ENCODE results near the gene DAPK1. TPM values are rescaled to one million over a fixed set of nuclear protein-coding genes. Genes with fewer than 3 reads are reported as not detected.

Gene DAPK1
- total and polyA plus RNA-seq, 2 donors (not counting 3 experiments of a cell fraction or from before 2014, with no cell fraction given): 58.9 to 119 TPM

GRCh38 chr9:87465816-87466215 is 31.9 kb upstream of the DAPK1 start:
- Histone ChIP-seq H3K79me2 (ENCODE audit: control insufficient read depth, insufficient read depth, low read length) (no peaks in the 10 kb centered on the region), H3K4me3 (replicated peaks in 1 of 3; ENCODE audit: insufficient read depth in 1 of 3, low read depth in 1 of 3, low read length in 3 of 3) (no peak overlapping the region), H4K20me1 (replicated peaks; ENCODE audit: control insufficient read depth, extremely low read depth, insufficient read depth, low read length) (no peaks in the 10 kb centered on the region), H3K4me1 (ENCODE audit: control insufficient read depth, extremely low read depth, insufficient read depth, low read length) (no peaks in the 10 kb centered on the region), H3K36me3 (ENCODE audit: control insufficient read depth in 2 of 2, extremely low read depth in 1 of 2, insufficient read depth in 2 of 2, low read length in 2 of 2) (no peaks in the 10 kb centered on the region), H3K9me1 (replicated peaks; ENCODE audit: control insufficient read depth, extremely low read depth, insufficient read depth, low read length) (no peaks in the 10 kb centered on the region), H3K4me2 (ENCODE audit: insufficient read depth, low read length) (no peak overlapping the region), H3K9me3 (replicated peaks; ENCODE audit: control insufficient read depth, insufficient read depth, low read length) (no peaks in the 10 kb centered on the region), H2AFZ (ENCODE audit: low read depth, low read length) (no peak overlapping the region), H3K27me3 (ENCODE audit: control insufficient read depth in 2 of 2, insufficient read depth in 2 of 2, low read length in 2 of 2) (no peaks in the 10 kb centered on the region), H3K27ac (ENCODE audit: insufficient read depth, low read depth, low read length) (no peak overlapping the region), H3K9ac (replicated peaks; ENCODE audit: extremely low read depth, insufficient read depth, low read length) (no peak overlapping the region)
- TF ChIP-seq POLR2A (IDR thresholded peaks at IDR 0.05; ENCODE audit: low read depth, low read length): no peak
- no peak for TF ChIP-seq CTCF (IDR thresholded peaks at IDR 0.05; ENCODE audit: extremely low read depth in 1 of 2, insufficient read depth in 1 of 2, low read depth in 1 of 2, low read length in 2 of 2)
- no peak for TF ChIP-seq POLR2AphosphoS5 (IDR thresholded peaks at IDR 0.05; ENCODE audit: insufficient read depth, low read depth, low read length)
- no peak for TF ChIP-seq FOS (IDR thresholded peaks at IDR 0.05; ENCODE audit: borderline replicate concordance, insufficient read depth, low read length)
- no peak for TF ChIP-seq EZH2 (IDR thresholded peaks at IDR 0.05; ENCODE audit: borderline replicate concordance, low read depth, low read length, severe bottlenecking)
- intact Hi-C loops (cut with micrococcal nuclease) (no loop called here), dilution Hi-C loops (cut with MboI; ENCODE audit: extremely low pct_ligation_motif_present, low sequenced_read_pairs) (no loop called here)
- ChIA-PET CTCF (interaction anchor here (1.8 kb wide), 1 partner anchor 11 kb away, joined by 5 read pairs; no protein-coding TSS in a partner anchor), POLR2A (no interaction called here)
- DNase-seq (ENCODE audit: low read depth, low spot score) (no peak), FAIRE-seq (no peak)
- no TSS peak for BruUV-seq (replicated peaks)

GRCh38 chr9:87467187-87467586 is 30.5 kb upstream of the DAPK1 start:
- no peak for FAIRE-seq
- Histone ChIP-seq H2AFZ (ENCODE audit: low read depth, low read length) (no peak overlapping the region), H3K27ac (ENCODE audit: insufficient read depth, low read depth, low read length) (no peak overlapping the region), H4K20me1 (replicated peaks; ENCODE audit: control insufficient read depth, extremely low read depth, insufficient read depth, low read length) (no peaks in the 10 kb centered on the region), H3K9me3 (replicated peaks; ENCODE audit: control insufficient read depth, insufficient read depth, low read length) (no peaks in the 10 kb centered on the region), H3K4me2 (ENCODE audit: insufficient read depth, low read length) (no peak overlapping the region), H3K27me3 (ENCODE audit: control insufficient read depth in 2 of 2, insufficient read depth in 2 of 2, low read length in 2 of 2) (no peaks in the 10 kb centered on the region), H3K9ac (replicated peaks; ENCODE audit: extremely low read depth, insufficient read depth, low read length) (no peak overlapping the region), H3K79me2 (ENCODE audit: control insufficient read depth, insufficient read depth, low read length) (no peaks in the 10 kb centered on the region), H3K4me3 (replicated peaks in 1 of 3; ENCODE audit: insufficient read depth in 1 of 3, low read depth in 1 of 3, low read length in 3 of 3) (no peak overlapping the region), H3K4me1 (ENCODE audit: control insufficient read depth, extremely low read depth, insufficient read depth, low read length) (no peaks in the 10 kb centered on the region), H3K36me3 (ENCODE audit: control insufficient read depth in 2 of 2, extremely low read depth in 1 of 2, insufficient read depth in 2 of 2, low read length in 2 of 2) (no peaks in the 10 kb centered on the region), H3K9me1 (replicated peaks; ENCODE audit: control insufficient read depth, extremely low read depth, insufficient read depth, low read length) (no peaks in the 10 kb centered on the region)
- POLR2A ChIA-PET: no interaction called here
- TF ChIP-seq JUN (IDR thresholded peaks at IDR 0.05; ENCODE audit: borderline replicate concordance, insufficient read depth, insufficient read length, low read depth) (no peak), POLR2A (IDR thresholded peaks at IDR 0.05; ENCODE audit: low read depth, low read length) (no peak), EZH2 (IDR thresholded peaks at IDR 0.05; ENCODE audit: borderline replicate concordance, low read depth, low read length, severe bottlenecking) (no peak), MYC (IDR thresholded peaks at IDR 0.05; ENCODE audit: low read depth, low read length) (no peak), FOS (IDR thresholded peaks at IDR 0.05; ENCODE audit: borderline replicate concordance, insufficient read depth, low read length) (no peak), POLR2AphosphoS5 (IDR thresholded peaks at IDR 0.05; ENCODE audit: insufficient read depth, low read depth, low read length) (no peak), MAX (IDR thresholded peaks at IDR 0.05; ENCODE audit: insufficient read depth, insufficient read length) (no peak), GATA2 (IDR thresholded peaks at IDR 0.05; ENCODE audit: insufficient read depth, insufficient read length, low read depth, low read length) (no peak)
- BruUV-seq (replicated peaks): no TSS peak
- dilution Hi-C loops (cut with MboI; ENCODE audit: extremely low pct_ligation_motif_present, low sequenced_read_pairs): no loop called here
- intact Hi-C loops (cut with micrococcal nuclease): no loop called here
- CTCF ChIA-PET: no interaction called here
- DNase-seq (ENCODE audit: low read depth, low spot score): no peak
